Measurements from ENCODE around the gene CD44.
"Not testable (repeated sequence)": the region's sequence is repeated elsewhere in the genome, so short reads cannot be mapped to it uniquely, and the experiment has no call there.

Gene CD44

GRCh38 chr11:35216962-35217678 lies 78.1 kb downstream of the CD44 start:
- DNase-seq, result no peak

DNA sequence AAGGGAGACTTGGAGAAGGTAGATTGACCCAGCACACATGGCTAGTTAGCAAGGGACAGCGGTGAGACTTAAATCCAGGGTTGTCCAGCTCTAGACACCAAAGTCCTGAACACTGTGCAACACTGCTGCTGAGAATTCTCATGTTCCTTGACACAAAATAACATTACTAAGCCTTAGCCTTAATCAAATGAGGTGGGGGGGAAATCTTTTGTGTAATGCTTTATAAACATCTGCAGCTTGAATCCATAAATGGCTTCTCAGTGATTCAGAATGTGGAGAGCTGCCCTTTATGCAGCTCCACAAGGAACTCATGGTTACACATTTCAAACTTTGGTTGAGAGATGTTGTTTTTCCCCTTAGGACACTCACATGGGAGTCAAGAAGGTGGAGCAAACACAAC lies 80.0 kb downstream of the CD44 start:
- DNase-seq, result no peak

- no peak for DNase-seq
Observed at GRCh38 chr11:35223371-35223796, 84.4 kb downstream of the CD44 start.

DNA sequence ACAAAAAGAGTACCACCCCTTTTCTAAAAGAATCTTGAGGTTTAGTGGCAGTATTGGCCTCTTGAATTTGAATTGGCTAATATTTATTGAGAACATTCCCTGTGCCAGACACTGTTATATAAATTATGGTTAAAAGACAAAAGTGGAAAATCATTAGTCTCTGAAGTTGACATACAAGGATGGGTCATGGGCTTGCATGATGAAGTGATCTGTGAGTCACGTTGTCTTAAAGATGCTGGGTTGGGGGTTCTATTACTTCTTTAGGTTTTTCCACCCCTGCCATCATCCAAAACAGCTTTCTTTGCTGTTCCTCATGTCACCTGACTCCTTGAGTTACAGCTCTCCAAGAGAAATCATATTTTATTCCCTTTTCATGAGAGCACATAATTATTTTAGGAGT lies 85.0 kb downstream of the CD44 start:
- DNase-seq, result no peak

DNA sequence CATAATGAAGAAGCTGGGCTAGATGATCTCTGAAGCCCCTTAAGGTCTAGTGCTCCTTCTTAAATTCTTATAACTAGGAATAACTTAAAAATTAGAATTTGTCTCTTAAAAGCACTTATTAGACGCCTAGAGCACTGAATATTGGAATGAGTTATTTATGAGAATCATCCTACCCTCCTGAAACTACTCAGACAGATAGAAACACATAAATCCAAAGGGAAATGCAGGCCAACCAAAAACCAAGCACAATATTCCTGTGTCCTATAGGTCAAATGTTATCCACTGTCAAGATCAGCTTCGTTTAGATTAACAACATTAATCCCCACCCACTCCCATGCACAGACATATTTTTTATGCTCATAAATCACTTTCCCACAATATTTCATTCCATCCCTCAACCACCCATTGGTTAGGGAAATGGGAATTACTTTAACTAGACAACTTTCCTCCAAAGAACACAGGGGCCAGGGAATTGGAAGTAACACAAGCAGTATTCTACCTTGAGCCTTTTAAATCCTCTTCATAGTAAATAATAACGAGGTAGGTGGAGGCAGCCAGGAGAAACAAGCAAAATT lies 87.1 kb downstream of the CD44 start:
- DNase-seq, result no peak

- DNase-seq, result not testable (repeated sequence)
Observed at GRCh38 chr11:35226756-35227155, 87.8 kb downstream of the CD44 start.

GRCh38 chr11:35227576-35228327 lies 88.8 kb downstream of the CD44 start:
- DNase-seq, result no peak

DNA sequence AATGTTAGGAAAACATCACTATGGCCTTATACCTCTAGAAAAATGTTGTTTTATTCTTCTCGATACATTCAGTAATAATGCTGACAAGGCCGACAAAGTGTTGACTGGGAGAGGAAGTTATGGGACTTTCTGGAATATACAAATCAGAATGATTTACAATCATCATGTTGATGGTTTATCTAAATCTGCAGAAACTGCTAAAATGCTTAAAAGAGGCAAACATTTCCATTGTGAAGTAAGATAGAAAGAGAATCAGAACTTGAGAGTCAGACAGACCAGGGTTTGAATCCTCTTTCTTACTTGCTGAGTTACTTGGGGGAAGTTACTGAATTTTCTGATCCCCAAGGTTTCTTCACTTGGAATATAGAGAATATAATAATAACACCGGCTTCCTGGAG lies 89.4 kb downstream of the CD44 start:
- no peak for DNase-seq

- no peak for DNase-seq
Observed at GRCh38 chr11:35230388-35230787, 91.4 kb downstream of the CD44 start.

DNA sequence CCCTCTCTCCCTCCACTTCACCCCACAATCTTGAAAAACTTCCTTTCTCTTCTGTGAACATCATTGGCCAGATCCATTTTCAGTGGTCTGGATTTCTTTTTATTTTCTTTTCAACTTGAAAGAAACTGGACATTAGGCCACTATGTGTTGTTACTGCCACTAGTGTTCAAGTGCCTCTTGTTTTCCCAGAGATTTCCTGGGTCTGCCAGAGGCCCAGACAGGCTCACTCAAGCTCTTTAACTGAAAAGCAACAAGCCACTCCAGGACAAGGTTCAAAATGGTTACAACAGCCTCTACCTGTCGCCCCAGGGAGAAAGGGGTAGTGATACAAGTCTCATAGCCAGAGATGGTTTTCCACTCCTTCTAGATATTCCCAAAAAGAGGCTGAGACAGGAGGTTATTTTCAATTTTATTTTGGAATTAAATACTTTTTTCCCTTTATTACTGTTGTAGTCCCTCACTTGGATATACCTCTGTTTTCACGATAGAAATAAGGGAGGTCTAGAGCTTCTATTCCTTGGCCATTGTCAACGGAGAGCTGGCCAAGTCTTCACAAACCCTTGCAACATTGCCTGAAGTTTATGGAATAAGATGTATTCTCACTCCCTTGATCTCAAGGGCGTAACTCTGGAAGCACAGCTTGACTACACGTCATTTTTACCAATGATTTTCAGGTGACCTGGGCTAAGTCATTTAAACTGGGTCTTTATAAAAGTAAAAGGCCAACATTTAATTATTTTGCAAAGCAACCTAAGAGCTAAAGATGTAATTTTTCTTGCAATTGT lies 92.3 kb downstream of the CD44 start:
- DNase-seq, result no peak

GRCh38 chr11:35232891-35233330 lies 93.9 kb downstream of the CD44 start:
- DNase-seq, result no peak

- no peak for DNase-seq
Observed at GRCh38 chr11:35233518-35233917, 94.5 kb downstream of the CD44 start.

DNA sequence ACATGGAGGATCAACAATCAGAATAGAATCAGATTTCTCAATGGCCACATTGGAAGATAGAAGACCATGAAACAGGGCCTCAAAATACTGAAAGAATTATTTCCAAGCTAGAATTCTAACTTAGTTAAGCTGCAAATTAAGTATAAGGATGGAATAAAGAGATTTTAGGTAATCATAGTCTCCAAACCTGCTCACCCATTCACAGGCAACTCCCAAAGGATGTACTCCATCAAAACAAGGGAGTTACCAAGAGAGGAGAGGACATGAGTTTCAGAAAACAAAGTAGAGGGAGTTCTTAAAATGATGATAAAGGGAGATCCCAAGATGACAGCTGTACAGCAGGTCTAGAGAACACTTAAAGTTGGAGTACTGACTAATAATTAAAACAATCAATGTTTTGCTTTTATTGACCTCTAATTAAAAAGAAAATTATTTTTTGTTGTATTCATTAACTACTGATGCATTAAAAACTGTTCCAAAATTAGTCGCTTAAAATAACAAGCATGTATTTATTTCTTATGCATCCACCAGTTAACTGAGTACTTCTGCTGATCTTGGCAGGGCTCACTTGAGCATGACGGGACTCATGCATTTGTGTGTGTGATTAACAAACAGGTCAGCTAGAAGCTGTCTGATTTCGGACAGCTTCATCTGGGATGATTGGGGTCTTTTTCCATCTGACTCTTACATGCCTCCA lies 95.6 kb downstream of the CD44 start:
- DNase-seq, result no peak

DNA sequence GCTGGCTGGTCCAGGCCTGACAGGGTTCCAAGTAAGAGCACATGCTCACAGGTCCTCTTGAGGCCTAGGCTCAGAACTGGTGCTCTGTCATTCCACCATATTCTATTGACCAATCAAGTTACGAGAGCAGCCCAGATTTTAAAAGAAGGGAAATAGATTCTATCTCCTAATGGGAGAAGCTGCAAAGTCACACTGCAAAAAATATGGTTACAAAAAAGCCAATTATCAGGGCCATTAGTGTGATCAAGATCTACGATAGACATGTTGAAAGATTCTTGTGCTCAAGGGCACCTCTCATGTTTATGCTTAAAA lies 96.1 kb downstream of the CD44 start:
- DNase-seq, result no peak

DNA sequence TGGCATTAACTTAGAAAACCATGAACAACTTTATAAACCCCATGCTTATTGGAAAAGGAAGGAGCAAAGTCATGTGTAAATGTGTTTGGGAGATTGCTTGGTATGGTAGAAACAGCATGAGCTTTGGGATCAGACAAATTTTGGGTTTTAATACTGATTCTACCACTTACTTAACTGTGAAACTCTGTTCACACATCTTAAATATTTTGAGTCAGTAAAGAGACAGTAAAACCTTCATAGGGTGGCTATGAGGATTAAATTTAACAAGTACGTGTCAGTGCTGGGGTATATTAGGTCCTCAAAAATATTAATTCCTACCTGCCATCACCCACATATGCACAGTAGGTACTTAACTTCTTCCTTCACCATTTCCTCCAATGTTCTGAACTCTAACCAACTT lies 96.5 kb downstream of the CD44 start:
- no peak for DNase-seq

DNA sequence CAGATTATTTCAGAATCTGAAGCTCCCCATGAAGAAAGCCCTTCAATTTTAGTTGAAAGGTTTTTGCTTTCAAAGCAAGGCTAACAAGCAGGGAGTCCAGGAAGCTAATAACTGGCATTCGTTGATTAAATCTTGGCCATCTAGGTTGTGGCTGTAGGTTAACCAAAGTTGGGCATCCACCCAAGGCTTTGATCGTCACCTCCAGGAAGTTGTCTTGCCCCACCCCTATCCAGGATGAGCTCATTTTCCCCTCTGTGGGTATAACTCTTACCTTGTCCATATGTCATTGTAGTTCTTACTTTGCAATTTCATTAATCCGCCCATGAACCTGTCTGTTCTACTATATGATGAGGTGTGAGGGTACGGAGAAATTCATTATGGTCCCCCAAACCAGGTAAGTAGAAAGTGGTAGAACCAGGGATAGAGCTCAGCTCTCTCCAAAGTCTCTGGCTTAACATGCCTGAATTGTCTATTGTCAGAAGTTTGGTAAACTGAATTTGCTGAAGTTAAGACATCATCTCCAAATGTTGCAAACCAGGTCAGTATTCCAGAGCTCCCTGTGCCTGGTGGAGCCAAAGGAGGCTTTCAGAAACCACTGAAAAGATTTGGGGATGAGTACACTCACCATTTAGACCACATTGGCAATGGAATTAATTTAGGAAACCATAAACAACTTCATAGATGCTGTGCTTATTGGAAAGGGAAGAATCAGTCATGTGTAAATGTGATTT lies 97.1 kb downstream of the CD44 start:
- no peak for DNase-seq

DNA sequence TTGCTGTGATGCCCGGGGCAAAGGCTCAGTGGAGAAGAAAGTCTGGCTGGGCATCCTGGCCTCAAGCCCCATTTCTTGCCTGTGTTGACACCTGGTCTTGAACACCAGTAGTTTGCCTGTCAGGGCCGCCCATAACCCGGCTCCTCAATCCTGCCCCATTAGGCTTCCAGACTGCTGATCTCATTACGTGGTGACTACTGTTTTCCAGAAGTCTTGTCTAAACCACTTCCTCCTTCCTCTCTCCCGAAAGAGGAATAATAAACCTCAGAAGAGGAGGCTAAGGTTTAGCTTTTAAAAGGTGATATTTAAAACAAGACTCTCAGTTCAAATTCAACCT lies 97.7 kb downstream of the CD44 start:
- DNase-seq, result no peak

- no peak for DNase-seq
Observed at GRCh38 chr11:35237351-35237750, 98.4 kb downstream of the CD44 start.

DNA sequence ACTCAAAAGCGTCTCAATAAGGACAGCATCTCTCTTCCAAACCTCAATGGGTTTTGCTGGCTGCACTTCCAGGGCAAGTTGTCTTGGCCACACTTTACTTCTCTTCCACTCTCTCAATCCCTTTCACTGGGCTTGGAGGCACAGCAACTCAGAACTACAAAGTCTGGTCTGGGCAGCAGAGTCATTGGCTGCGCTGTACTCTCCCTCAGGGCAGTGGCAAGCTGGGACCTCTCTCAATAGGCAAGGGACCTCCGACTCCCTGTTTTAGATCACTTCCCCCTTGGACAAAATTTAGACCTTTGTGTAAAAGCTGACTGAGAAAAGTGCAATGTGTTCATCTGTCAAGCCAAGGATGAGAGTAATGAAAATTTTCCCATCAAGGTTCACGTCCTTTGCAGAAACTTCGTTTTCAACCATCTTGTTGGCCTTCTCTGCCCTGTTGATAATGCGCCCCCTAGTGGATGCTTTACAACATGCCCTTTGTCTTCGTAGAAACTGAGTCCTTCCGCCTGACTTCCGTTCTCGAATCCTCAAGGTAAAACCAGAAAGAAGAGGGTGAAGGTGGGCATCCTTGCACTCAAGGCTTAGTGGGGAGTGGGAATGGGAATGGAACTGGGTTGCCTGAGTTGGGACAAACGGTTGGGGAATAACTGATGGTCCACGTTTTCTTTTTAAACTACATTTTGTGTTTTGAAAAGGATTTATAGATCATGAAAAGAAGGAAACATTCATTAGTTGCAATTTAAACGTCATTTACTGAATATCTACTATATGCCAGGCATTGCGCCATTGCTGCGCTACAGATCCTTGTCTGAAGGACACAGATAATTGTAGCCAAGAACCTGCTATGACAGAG lies 99.1 kb downstream of the CD44 start:
- peak; percentile 5 for DNase-seq

DNA sequence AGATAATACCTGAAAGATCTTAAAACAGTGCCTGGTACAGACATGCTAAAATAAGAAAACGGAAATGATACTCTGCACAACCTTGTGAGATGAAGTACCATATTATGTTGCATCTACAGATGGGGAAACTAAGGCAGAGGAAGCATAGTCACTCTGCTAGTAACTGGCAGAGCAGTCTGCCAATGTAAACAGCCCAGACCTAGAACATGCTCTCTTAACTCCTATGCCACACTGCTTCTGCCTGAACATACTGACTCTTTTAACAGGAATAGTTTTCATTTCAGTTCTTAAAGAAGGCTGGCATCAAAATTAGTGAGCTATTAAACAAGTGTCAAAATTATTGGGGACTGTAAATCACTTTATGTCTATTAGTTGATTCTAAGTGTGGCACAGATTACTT lies 99.9 kb downstream of the CD44 start:
- DNase-seq, result no peak

GRCh38 chr11:35239471-35240075 lies 100.6 kb downstream of the CD44 start:
- DNase-seq, result no peak
